ENCODE measurements around the gene SHISAL2A.

DNA sequence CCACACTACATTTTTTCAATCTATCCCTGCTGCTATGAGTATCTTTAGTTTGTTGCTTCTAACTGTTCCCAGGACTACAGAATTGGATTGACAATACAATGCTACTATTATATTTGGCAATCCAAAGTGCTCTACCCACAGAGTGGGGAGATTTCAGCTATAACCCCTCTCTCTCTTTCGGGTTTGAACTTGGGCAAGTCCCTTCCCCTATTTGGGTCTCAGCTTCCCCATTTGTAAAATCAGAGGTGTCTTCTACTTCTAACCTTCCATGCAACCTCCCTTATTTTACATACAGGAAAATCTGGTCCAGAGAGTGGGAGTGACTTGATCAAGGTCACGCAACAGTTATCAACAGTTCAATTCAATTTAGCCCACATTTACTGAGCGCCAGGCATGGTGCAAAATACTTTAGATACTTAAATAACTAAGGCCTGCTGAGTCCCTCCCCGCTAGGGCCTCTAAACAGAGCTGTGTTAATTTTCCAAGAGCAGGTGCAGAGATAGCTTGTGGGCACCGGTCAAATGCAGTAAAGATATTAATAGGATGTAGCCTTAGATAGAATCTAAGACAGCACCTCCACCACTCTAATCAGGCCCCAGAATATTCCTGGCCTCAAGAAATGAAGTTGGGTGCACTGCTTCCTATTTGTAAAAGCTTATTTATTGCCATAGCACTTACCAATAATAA, 40.2 kb upstream of the SHISAL2A start:
- TF ChIP-seq, protein P1, sequence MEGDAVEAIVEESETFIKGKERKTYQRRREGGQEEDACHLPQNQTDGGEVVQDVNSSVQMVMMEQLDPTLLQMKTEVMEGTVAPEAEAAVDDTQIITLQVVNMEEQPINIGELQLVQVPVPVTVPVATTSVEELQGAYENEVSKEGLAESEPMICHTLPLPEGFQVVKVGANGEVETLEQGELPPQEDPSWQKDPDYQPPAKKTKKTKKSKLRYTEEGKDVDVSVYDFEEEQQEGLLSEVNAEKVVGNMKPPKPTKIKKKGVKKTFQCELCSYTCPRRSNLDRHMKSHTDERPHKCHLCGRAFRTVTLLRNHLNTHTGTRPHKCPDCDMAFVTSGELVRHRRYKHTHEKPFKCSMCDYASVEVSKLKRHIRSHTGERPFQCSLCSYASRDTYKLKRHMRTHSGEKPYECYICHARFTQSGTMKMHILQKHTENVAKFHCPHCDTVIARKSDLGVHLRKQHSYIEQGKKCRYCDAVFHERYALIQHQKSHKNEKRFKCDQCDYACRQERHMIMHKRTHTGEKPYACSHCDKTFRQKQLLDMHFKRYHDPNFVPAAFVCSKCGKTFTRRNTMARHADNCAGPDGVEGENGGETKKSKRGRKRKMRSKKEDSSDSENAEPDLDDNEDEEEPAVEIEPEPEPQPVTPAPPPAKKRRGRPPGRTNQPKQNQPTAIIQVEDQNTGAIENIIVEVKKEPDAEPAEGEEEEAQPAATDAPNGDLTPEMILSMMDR (optimal IDR thresholded peaks at IDR 0.05 in 1 of 3, IDR thresholded peaks at IDR 0.05 in 1 of 3, conservative IDR thresholded peaks at IDR 0.05 in 1 of 3; ENCODE audit: extremely low read depth in 1 of 3, insufficient read depth in 2 of 3, low read length in 3 of 3), result no peak
- no peak for TF ChIP-seq EZH2 (IDR thresholded peaks at IDR 0.05; ENCODE audit: low read length)
